IPS-11a (cell line): ENCODE data around the gene CACNA1B.
"Not testable (repeated sequence)": the region's sequence is repeated elsewhere in the genome, so short reads cannot be mapped to it uniquely, and the experiment has no call there.

Source experiments
- H3K4me3 ChIP-seq: one replicate; pipeline ENCODE4 v1.5.1; 2013; ENCODE audit warnings: low read depth, low read length, control low read depth

CACNA1B gene

GRCh38 chr9:138126858-138127584, 249.4 kb downstream of the CACNA1B start:
- not testable (repeated sequence) for H3K4me3 ChIP-seq

- H3K4me3 ChIP-seq: not testable (repeated sequence)
These were observed 250.4 kb downstream of the CACNA1B start for GRCh38 chr9:138128027-138128426.

GRCh38 chr9:138129318-138129717, 251.7 kb downstream of the CACNA1B start:
- not testable (repeated sequence) for H3K4me3 ChIP-seq

- H3K4me3 ChIP-seq: not testable (repeated sequence)
These were observed 255.5 kb downstream of the CACNA1B start for GRCh38 chr9:138132946-138133705.

- not testable (repeated sequence) for H3K4me3 ChIP-seq
These were observed 257.0 kb downstream of the CACNA1B start for GRCh38 chr9:138134581-138134980.

- not testable (repeated sequence) for H3K4me3 ChIP-seq
These were observed 261.5 kb downstream of the CACNA1B start for GRCh38 chr9:138139096-138139495.

GRCh38 chr9:138140980-138141379, 263.4 kb downstream of the CACNA1B start:
- H3K4me3 ChIP-seq: not testable (repeated sequence)

GRCh38 chr9:138142528-138143244, 265.1 kb downstream of the CACNA1B start:
- not testable (repeated sequence) for H3K4me3 ChIP-seq

- not testable (repeated sequence) for H3K4me3 ChIP-seq
These were observed 265.9 kb downstream of the CACNA1B start for GRCh38 chr9:138143491-138143890.

- H3K4me3 ChIP-seq: not testable (repeated sequence)
These were observed 270.0 kb downstream of the CACNA1B start for GRCh38 chr9:138147556-138147955.

GRCh38 chr9:138149672-138150656, 272.4 kb downstream of the CACNA1B start:
- peak overlapping the region; percentile 40 for H3K4me3 ChIP-seq

- not testable (repeated sequence) for H3K4me3 ChIP-seq
These were observed 278.2 kb downstream of the CACNA1B start for GRCh38 chr9:138155788-138156187.

- H3K4me3 ChIP-seq: not testable (repeated sequence)
These were observed 289.2 kb downstream of the CACNA1B start for GRCh38 chr9:138166793-138167192.
